GM19324 (cell line): ENCODE results near the gene AP4M1.

ENCODE experiments used
- ATAC-seq: cut with Tn5 transposase; IDR thresholded peaks from one replicate; pipeline ENCODE4 v1.9.1; 2021; ENCODE audit warnings: mild to moderate bottlenecking, moderate library complexity; ENCODE audit not compliant: unreplicated experiment, low FRiP score

The AP4M1 gene

GRCh38 chr7:100157069-100157333, 55.6 kb downstream of the AP4M1 start:
- no peak for ATAC-seq

GRCh38 chr7:100157334-100158228, 56.1 kb downstream of the AP4M1 start:
- no peak for ATAC-seq
